Psoas muscle (tissue), 8 donors: ENCODE measurements around the gene ZNF831. TPM values are rescaled to one million over a fixed set of nuclear protein-coding genes. Genes with fewer than 3 reads are reported as not detected.
A peak's percentile ranks its signal among the peaks of the same experiment; 100 is the strongest.

Source experiments
- ATAC-seq, 4 donors: fragments of 200-7000 bp; cut with Tn5 transposase; one replicate each; pipeline ENCODE4 v1.9.1; 2020; ENCODE audit warnings: moderate library complexity in 3 of 4, mild to moderate bottlenecking in 2 of 4
- DNase-seq, 2 donors: peaks; one replicate each; pipeline ENCODE4 v3.0.0-alpha.2; 2020
- H3K27ac ChIP-seq: fragments of 200-600 bp; one replicate; pipeline ENCODE4 v1.8.0; 2022
- H3K27me3 ChIP-seq, 3 donors: fragments of 200-600 bp in 1 of 3; one replicate each; pipeline versions ENCODE4 v1.6.1 to v1.8.0; 2013 to 2022; ENCODE audit warnings: low read length in 2 of 3, mild to moderate bottlenecking in 2 of 3, moderate library complexity in 1 of 3; ENCODE audit not compliant: insufficient read depth in 3 of 3
- H3K36me3 ChIP-seq, 2 donors: fragments of 200-600 bp in 1 of 2; one replicate each; pipeline versions ENCODE4 v1.6.1 to v1.8.0; 2013 to 2022; ENCODE audit warnings: low read depth in 1 of 2, mild to moderate bottlenecking in 1 of 2, moderate library complexity in 1 of 2; ENCODE audit not compliant: insufficient read depth in 1 of 2
- H3K4me1 ChIP-seq: fragments of 200-600 bp; one replicate; pipeline ENCODE4 v1.8.0; 2022
- H3K4me3 ChIP-seq: fragments of 200-600 bp; one replicate; pipeline ENCODE4 v1.8.0; 2022; ENCODE audit warnings: mild to moderate bottlenecking
- H3K9me3 ChIP-seq: fragments of 200-600 bp; one replicate; pipeline ENCODE4 v1.8.0; 2022
- WGBS, 3 donors: extraction: QIAGEN DNeasy Blood & Tissue Kit; methylation state at CpG; one replicate each; pipeline versions ENCODE4 v1.1.6 to v1.1.7; 2013; 5-methylcytosine and 5-hydroxymethylcytosine counted together
- intact Hi-C, 2 donors: fragments of 100-400 bp; cut with DNase I; formaldehyde crosslinking; loops; one replicate each; pipeline versions ENCODE4 v1.11.0 to v1.14.2; 2022
- polyA plus RNA-seq, 3 donors: library from polyadenylated mRNA; stranded (reverse); fragments of 200-250 nt; gene quantifications; one replicate each; pipeline ENCODE4 v1.2.3, GENCODE V29; 2013
- total RNA-seq, 4 donors: library from RNA; stranded (reverse); fragmentation: NEBNext Ultra II Directional in 2 of 4; extraction: Animal tissue kit (Norgen Biotek cat#: 25700) in 2 of 4; gene quantifications; one replicate each; pipeline versions ENCODE4 v1.2.1 to v1.2.4, GENCODE V29; 2021 to 2023
- TF ChIP-seq, protein P1 (sequence below): fragments of 200-600 bp; IDR thresholded peaks from one replicate; pipeline ENCODE4 v1.8.0; 2022; ENCODE audit warnings: antibody characterized with exemption
- donor health status: healthy with polysubstance abuse.
- donor health status: DM: no; HTN: no; CAD: no; lungs with moderate emphysema.
- donor health status: Bipolar disorder and iron deficiency.
- donor health status: healthy.
- donor health status: DM: yes; HTN: yes; CAD: no.
- donor health status: DM: no; HTN: no; CAD: no.
- donor health status: DM: no; HTN: no; CAD: no.
- donor health status: DM: yes; HTN: yes; CAD: no.

Gene ZNF831
- total and polyA plus RNA-seq, 7 donors: 0.01 to 0.08 (median 0.03) TPM; not detected in 1

DNA sequence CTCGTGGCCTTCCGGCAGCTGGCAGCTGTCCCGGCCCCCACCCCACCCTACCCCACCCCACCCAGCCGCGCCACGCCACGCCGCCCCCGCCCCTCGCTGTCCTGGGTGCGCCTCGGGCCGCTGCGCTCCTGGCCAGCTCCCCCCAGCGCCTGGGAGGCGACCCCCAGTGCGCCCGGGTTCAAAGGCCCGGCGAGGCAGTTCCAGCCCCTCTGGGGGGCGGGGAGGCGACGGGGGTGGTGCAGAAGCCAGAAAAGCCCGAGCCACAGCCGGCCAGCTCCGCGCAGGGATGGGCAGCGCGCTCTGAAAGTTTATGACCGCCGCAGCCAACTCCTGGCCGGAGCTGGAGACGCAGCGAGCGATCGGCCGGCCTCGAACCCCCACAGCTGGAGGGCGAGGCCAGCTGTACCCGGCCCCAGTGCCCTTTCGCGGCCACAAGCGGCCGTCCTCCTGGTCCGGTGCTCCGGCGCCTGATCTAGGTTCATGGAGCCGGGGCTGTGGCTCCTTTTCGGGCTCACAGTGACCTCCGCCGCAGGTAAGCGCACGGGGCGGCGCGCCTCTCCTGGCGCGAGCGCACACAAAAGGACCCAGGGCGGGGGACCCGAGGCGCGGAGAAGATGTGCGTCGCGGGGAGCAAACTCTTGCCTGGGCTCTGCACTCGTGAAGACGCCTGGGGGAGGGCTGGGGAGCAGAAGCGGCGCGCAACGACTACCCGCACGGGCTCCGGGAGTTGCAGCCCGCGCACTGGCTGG lies 136.9 kb downstream of the ZNF831 start, which contains the start of gene EDN3:
EDN3 (plus strand) TSS at position 279 of the 749 bp plus-strand sequence; CDS start at position 481, 202 bp downstream.
- TF ChIP-seq, protein P1, sequence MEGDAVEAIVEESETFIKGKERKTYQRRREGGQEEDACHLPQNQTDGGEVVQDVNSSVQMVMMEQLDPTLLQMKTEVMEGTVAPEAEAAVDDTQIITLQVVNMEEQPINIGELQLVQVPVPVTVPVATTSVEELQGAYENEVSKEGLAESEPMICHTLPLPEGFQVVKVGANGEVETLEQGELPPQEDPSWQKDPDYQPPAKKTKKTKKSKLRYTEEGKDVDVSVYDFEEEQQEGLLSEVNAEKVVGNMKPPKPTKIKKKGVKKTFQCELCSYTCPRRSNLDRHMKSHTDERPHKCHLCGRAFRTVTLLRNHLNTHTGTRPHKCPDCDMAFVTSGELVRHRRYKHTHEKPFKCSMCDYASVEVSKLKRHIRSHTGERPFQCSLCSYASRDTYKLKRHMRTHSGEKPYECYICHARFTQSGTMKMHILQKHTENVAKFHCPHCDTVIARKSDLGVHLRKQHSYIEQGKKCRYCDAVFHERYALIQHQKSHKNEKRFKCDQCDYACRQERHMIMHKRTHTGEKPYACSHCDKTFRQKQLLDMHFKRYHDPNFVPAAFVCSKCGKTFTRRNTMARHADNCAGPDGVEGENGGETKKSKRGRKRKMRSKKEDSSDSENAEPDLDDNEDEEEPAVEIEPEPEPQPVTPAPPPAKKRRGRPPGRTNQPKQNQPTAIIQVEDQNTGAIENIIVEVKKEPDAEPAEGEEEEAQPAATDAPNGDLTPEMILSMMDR: no peak
- ATAC-seq: peak in 1 of 4 donors; percentile 10
- intact Hi-C loops: no loop called here
- Histone ChIP-seq H3K4me3 (no peak within 1 kb of the TSS), H3K27ac (no peak within 1 kb of the TSS), H3K27me3 (peaks cover 0 to 56% (median 17%) of the 10 kb centered on the region in 3 donors), H3K9me3 (no peaks in the 10 kb centered on the region), H3K36me3 (no peaks in the 10 kb centered on the region), H3K4me1 (no peaks in the 10 kb centered on the region)
- WGBS, 3 donors: 1 to 2% (median 2%) methylated on average over 58 to 77 of the region's 77 CpGs
- no peak for DNase-seq

DNA sequence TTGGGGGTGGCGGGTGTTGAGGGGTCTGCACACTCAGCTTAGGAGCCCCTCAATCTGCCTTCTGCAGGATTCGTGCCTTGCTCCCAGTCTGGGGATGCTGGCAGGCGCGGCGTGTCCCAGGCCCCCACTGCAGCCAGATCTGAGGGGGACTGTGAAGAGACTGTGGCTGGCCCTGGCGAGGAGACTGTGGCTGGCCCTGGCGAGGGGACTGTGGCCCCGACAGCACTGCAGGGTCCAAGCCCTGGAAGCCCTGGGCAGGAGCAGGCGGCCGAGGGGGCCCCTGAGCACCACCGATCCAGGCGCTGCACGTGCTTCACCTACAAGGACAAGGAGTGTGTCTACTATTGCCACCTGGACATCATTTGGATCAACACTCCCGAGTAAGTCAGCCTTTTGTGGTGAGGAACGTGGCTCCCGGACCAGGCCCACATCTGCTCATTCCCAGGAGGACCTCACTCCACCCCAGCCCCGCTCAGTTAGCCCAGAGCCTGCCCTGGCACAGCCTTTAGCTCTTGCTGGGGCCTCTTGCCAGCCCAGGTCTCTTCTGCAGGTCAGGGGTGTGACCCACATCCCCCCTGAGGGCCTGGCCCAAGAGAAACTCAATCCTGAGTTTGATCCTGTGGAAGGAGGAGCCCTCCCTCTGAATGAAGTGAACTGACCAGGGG lies 137.9 kb downstream of the ZNF831 start:
- H3K27me3 ChIP-seq: peaks cover 0 to 49% (median 17%) of the 10 kb centered on the region in 3 donors
- H3K27ac ChIP-seq: no peak overlapping the region
- TF ChIP-seq, protein P1: no peak
- no peaks in the 10 kb centered on the region for H3K4me1 ChIP-seq
- ATAC-seq (no peak), DNase-seq (no peak)
- H3K4me3 ChIP-seq: no peak overlapping the region
- no peaks in the 10 kb centered on the region for H3K9me3 ChIP-seq
- WGBS, 3 donors: 41 to 57% (median 42%) methylated on average over 17 of the region's 17 CpGs
- no peaks in the 10 kb centered on the region for H3K36me3 ChIP-seq
- intact Hi-C loops: no loop called here

DNA sequence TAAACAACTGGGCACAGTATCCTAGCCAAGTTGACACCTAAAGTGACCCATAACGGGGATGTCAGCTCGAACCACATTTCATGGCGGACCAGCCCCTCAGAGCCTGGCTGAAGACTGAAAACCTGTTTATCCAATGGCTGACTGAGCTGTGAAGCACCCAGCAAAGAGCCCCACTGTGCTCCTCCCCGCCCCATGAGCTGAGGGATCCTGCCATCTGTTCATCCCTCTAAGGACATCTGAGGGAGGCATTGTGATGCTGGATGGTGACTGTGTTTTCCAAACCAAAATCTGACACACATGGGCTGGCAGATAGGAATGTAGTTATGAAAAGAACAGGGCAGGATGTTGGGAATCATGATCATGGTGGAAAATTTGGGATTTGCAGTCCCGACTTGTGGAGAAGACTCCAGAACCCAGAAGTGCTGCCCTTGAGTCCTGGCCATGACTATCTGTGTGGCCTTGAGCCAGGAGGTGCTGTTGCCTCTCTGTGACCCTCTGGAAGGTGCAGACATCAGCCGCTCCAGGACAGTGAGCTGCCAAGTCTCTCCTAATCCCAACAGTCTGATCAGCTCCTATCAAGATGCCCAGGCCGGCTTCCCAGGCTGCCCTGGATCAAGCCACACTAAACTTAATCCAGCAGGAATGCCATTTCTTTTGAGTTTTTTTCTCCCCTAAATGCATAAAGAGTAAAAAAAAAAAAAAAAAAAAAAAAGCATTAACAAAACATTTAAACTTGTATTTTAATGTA lies 142.5 kb downstream of the ZNF831 start:
- intact Hi-C loops: no loop called here
- DNase-seq: no peak
- ATAC-seq: no peak
- H3K4me1 ChIP-seq: no peaks in the 10 kb centered on the region
- H3K4me3 ChIP-seq: no peak overlapping the region
- no peaks in the 10 kb centered on the region for H3K9me3 ChIP-seq
- WGBS, 3 donors: 26 to 51% (median 30%) methylated on average over 7 of the region's 7 CpGs
- peaks cover 0 to 19% (median 8%) of the 10 kb centered on the region in 3 donors for H3K27me3 ChIP-seq
- TF ChIP-seq, protein P1: no peak
- no peak overlapping the region for H3K27ac ChIP-seq
- no peaks in the 10 kb centered on the region for H3K36me3 ChIP-seq

DNA sequence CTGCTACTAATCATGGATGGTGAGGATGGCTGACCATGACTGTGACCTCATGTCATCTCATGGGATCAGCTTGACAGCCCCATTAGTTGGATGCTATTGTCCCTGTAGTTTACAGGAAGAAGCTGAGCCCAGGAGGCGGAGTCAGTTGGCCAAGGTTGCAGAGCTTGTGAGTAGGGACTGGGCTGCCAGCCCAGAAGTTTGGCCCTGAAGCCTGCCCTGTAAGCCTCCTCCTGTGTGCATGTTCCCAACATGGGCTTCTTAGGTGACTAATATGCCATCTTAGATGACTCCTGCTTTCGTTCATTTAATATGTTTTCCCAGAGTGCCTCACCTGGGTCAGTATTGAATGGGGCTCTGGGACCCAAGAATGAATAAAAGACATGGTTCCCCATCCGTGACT lies 143.6 kb downstream of the ZNF831 start:
- intact Hi-C loops: no loop called here
- H3K27me3 ChIP-seq: peaks cover 0 to 16% (median 7%) of the 10 kb centered on the region in 3 donors
- no peak overlapping the region for H3K27ac ChIP-seq
- ATAC-seq (no peak), DNase-seq (no peak)
- no peaks in the 10 kb centered on the region for H3K36me3 ChIP-seq
- 46 to 68% (median 61%) methylated on average over 3 of the region's 3 CpGs for WGBS, 3 donors
- H3K4me1 ChIP-seq: no peaks in the 10 kb centered on the region
- no peaks in the 10 kb centered on the region for H3K9me3 ChIP-seq
- TF ChIP-seq, protein P1: no peak
- H3K4me3 ChIP-seq: no peak overlapping the region

Other genes starting within 250 kb of the ZNF831 start
- gene NELFCD, start 182.6 kb upstream of the ZNF831 start, total RNA-seq: 10 to 100 TPM; 32.8 to 43.6 (median 34.2) TPM
- gene NELFCD, start 182.6 kb upstream of the ZNF831 start, polyA plus RNA-seq: 10 to 100 TPM; 24.1 to 41.1 (median 38.8) TPM
- 10 to 100 TPM; 41.2 to 50.5 (median 45.0) TPM for gene CTSZ, start 156.6 kb upstream of the ZNF831 start, total RNA-seq
- gene CTSZ, start 156.6 kb upstream of the ZNF831 start, polyA plus RNA-seq: 10 to 100 TPM; 38.2 to 47.3 (median 41.0) TPM
- gene TUBB1, start 144.4 kb upstream of the ZNF831 start, total RNA-seq: under 1 TPM; 0.08 to 0.32 (median 0.19) TPM
- under 1 TPM in 2 of 3 donors, not detected in 1; 0.03 to 0.05 TPM for gene TUBB1, start 144.4 kb upstream of the ZNF831 start, polyA plus RNA-seq
- 10 to 100 TPM; 72.1 to 88.5 (median 87.1) TPM for gene ATP5F1E, start 131.5 kb upstream of the ZNF831 start, total RNA-seq
- 10 to 100 TPM; 57.1 to 65.4 (median 63.6) TPM for gene ATP5F1E, start 131.5 kb upstream of the ZNF831 start, polyA plus RNA-seq
- gene PRELID3B, start 121.0 kb upstream of the ZNF831 start, total RNA-seq: 10 to 100 TPM; 33.7 to 57.5 (median 34.2) TPM
- 10 to 100 TPM; 23.2 to 61.2 (median 42.9) TPM for gene PRELID3B, start 121.0 kb upstream of the ZNF831 start, polyA plus RNA-seq
- 1 to 10 TPM in 2 of 4 donors, under 1 TPM in 2; 0.62 to 1.7 (median 1.1) TPM for gene EDN3, start 136.8 kb downstream of the ZNF831 start, total RNA-seq
- 1 to 10 TPM; 1.1 to 2.3 (median 1.5) TPM for gene EDN3, start 136.8 kb downstream of the ZNF831 start, polyA plus RNA-seq